Thymus (tissue), 2 donors: ENCODE measurements around the gene PSG6. TPM values are rescaled to one million over a fixed set of nuclear protein-coding genes. Genes with fewer than 3 reads are reported as not detected.

Experiments
- polyA plus RNA-seq: library from polyadenylated mRNA; stranded (reverse); fragments of 200-250 nt; gene quantifications from one replicate; pipeline ENCODE4 v1.2.3, GENCODE V29; 2013
- total RNA-seq: library from RNA; stranded (reverse); fragments of 120-200 nt; gene quantifications from one replicate; pipeline ENCODE4 v1.2.4, GENCODE V29; 2013
- donor health status: healthy.

PSG6 gene
- total and polyA plus RNA-seq, 2 donors: 0.11 TPM; not detected in 1

Other genes with a start within 250 kb of the PSG6 start
- gene PSG3, start 177.4 kb downstream of the PSG6 start, total RNA-seq: 0.05 TPM
- gene PSG3, start 177.4 kb downstream of the PSG6 start, polyA plus RNA-seq: 0.05 TPM
- not detected for gene PSG8, start 152.2 kb downstream of the PSG6 start, total RNA-seq
- gene PSG8, start 152.2 kb downstream of the PSG6 start, polyA plus RNA-seq: 0.02 TPM
- 0.05 TPM for gene PSG1, start 38.2 kb downstream of the PSG6 start, total RNA-seq
- 0.09 TPM for gene PSG1, start 38.2 kb downstream of the PSG6 start, polyA plus RNA-seq
- not detected for gene PSG7, start 19.3 kb upstream of the PSG6 start, total RNA-seq
- 0.07 TPM for gene PSG7, start 19.3 kb upstream of the PSG6 start, polyA plus RNA-seq
- 0.05 TPM for gene PSG11, start 108.6 kb upstream of the PSG6 start, total RNA-seq
- gene PSG11, start 108.6 kb upstream of the PSG6 start, polyA plus RNA-seq: 0.07 TPM
- gene PSG2, start 164.8 kb upstream of the PSG6 start, total RNA-seq: 0.05 TPM
- 0.05 TPM for gene PSG2, start 164.8 kb upstream of the PSG6 start, polyA plus RNA-seq